Smooth muscle cell (in vitro differentiated cells): ENCODE data around the gene OR1F1. TPM values are rescaled to one million over a fixed set of nuclear protein-coding genes. Genes with fewer than 3 reads are reported as not detected.
"Not testable (repeated sequence)": the region's sequence is repeated elsewhere in the genome, so short reads cannot be mapped to it uniquely, and the experiment has no call there.

Experiments used
- DNase-seq: peaks from one replicate; lab custom pipeline; 2025; ENCODE audit not compliant: unreplicated experiment; lab: John Stamatoyannopoulos, UW
- H2AFZ ChIP-seq: fragments of 200-600 bp; sonication (generic); 2 replicates; pipeline ENCODE4 v1.6.0; 2016; ENCODE audit warnings: antibody characterized with exemption, low read depth, mild to moderate bottlenecking
- H3F3A ChIP-seq: fragments of 200-600 bp; sonication (generic); 2 replicates; pipeline ENCODE4 v1.6.0; 2017; ENCODE audit warnings: antibody characterized with exemption, low read depth
- H3K27ac ChIP-seq: fragments of 200-600 bp; sonication (generic); 2 replicates; pipeline ENCODE4 v1.5.1; 2016; ENCODE audit warnings: low read depth, mild to moderate bottlenecking
- H3K27me3 ChIP-seq: fragments of 200-600 bp; sonication (generic); 2 replicates; pipeline ENCODE4 v1.6.1; 2016; ENCODE audit warnings: low read depth, mild to moderate bottlenecking
- H3K36me3 ChIP-seq: fragments of 200-600 bp; sonication (generic); 2 replicates; pipeline ENCODE4 v1.5.1; 2016; ENCODE audit warnings: low read depth
- H3K4me1 ChIP-seq: fragments of 200-600 bp; sonication (generic); 2 replicates; pipeline ENCODE4 v1.5.1; 2016; ENCODE audit warnings: low read depth
- H3K4me2 ChIP-seq: fragments of 200-600 bp; sonication (generic); 2 replicates; pipeline ENCODE4 v1.6.0; 2016; ENCODE audit warnings: mild to moderate bottlenecking
- H3K4me3 ChIP-seq: fragments of 200-600 bp; sonication (generic); 2 replicates; pipeline ENCODE4 v1.5.1; 2016; ENCODE audit warnings: mild to moderate bottlenecking
- H3K79me2 ChIP-seq: fragments of 200-600 bp; sonication (generic); 2 replicates; pipeline ENCODE4 v1.6.0; 2016; ENCODE audit warnings: low read depth, mild to moderate bottlenecking
- H3K9ac ChIP-seq: fragments of 200-600 bp; sonication (generic); 2 replicates; pipeline ENCODE4 v1.6.0; 2016; ENCODE audit warnings: low read depth
- H3K9me3 ChIP-seq: fragments of 200-600 bp; sonication (generic); replicated peaks from 2 replicates; pipeline ENCODE4 v1.5.1; 2016; ENCODE audit warnings: low read depth
- H4K20me1 ChIP-seq: fragments of 200-600 bp; sonication (generic); 2 replicates; pipeline ENCODE4 v1.6.0; 2016; ENCODE audit warnings: low read depth
- CTCF ChIP-seq: fragments of 200-600 bp; sonication (generic); IDR thresholded peaks from 2 replicates; pipeline ENCODE4 v1.5.1; 2017; ENCODE audit warnings: borderline replicate concordance, mild to moderate bottlenecking, antibody characterized with exemption; ENCODE audit not compliant: insufficient read depth, poor library complexity, severe bottlenecking
- WGBS: methylation state at CpG from one replicate; pipeline ENCODE4 v1.1.7; 2016; ENCODE audit warnings: low lambda C conversion rate; 5-methylcytosine and 5-hydroxymethylcytosine counted together
- polyA plus RNA-seq: library from polyadenylated mRNA; unstranded; fragments of >200 nt; fragmentation: Nextera tagmentation; extraction: Ambion mirVana; gene quantifications from 2 replicates; pipeline ENCODE4 v1.2.1, GENCODE V29; 2016
- total RNA-seq: library from RNA; depleted of rRNA; stranded (reverse); fragments of >200 nt; gene quantifications from 2 replicates; pipeline ENCODE4 v1.2.3, GENCODE V29; 2014

The OR1F1 gene
- total RNA-seq (not detected in 2 replicates), polyA plus RNA-seq (not detected in 2 replicates)

- peak within 1 kb of the TSS; percentile 34 for H3K9ac ChIP-seq
- H4K20me1 ChIP-seq, result no peaks in the 10 kb centered on the region
- peak within 1 kb of the TSS; percentile 77 for H3K4me3 ChIP-seq
- H2AFZ ChIP-seq, result peak within 1 kb of the TSS; percentile 100
- H3K4me2 ChIP-seq, result peak within 1 kb of the TSS; percentile 90
- H3K4me1 ChIP-seq, result peaks cover 7% of the 10 kb centered on the region
- H3K9me3 ChIP-seq, result no peaks in the 10 kb centered on the region
- no peak within 1 kb of the TSS for H3K27ac ChIP-seq
- no peaks in the 10 kb centered on the region for H3K79me2 ChIP-seq
- WGBS, result under 1% methylated on average over 46 of the region's 51 CpGs
- no peaks in the 10 kb centered on the region for H3K36me3 ChIP-seq
- peaks cover 24% of the 10 kb centered on the region for H3K27me3 ChIP-seq
- DNase-seq, result no peak
- no peak for TF ChIP-seq CTCF
- peaks cover 5% of the 10 kb centered on the region for H3F3A ChIP-seq
Observed at GRCh38 chr16:3187798-3188674, at the start of gene OR1F1. Gene OR1F1 (plus strand): TSS chr16:3188204.

- DNase-seq, result no peak
- Histone ChIP-seq H3K27ac (no peak overlapping the region), H3K9ac (no peak overlapping the region), H3K9me3 (no peaks in the 10 kb centered on the region), H3K4me2 (no peak overlapping the region), H3K4me1 (peaks cover 5% of the 10 kb centered on the region), H3K4me3 (no peak overlapping the region), H3K79me2 (peaks cover 32% of the 10 kb centered on the region), H3K36me3 (no peaks in the 10 kb centered on the region), H2AFZ (no peak overlapping the region), H3F3A (peaks cover 4% of the 10 kb centered on the region), H4K20me1 (no peaks in the 10 kb centered on the region), H3K27me3 (no peaks in the 10 kb centered on the region)
- WGBS, result 93% methylated on average over 21 of the region's 21 CpGs
- no peak for TF ChIP-seq CTCF
Observed at GRCh38 chr16:3138342-3138741, 49.7 kb upstream of the OR1F1 start.

- WGBS, result 91% methylated on average over 14 of the region's 14 CpGs
- H3K9me3 ChIP-seq, result no peaks in the 10 kb centered on the region
Observed at GRCh38 chr16:3138823-3139426, 49.1 kb upstream of the OR1F1 start.

GRCh38 chr16:3139561-3139960 is 48.4 kb upstream of the OR1F1 start:
- H3K79me2 ChIP-seq, result peaks cover 20% of the 10 kb centered on the region
- not testable (repeated sequence) for H3K4me3 ChIP-seq, H3K4me1 ChIP-seq, DNase-seq, H3K27ac ChIP-seq, H4K20me1 ChIP-seq, H3K27me3 ChIP-seq, H3F3A ChIP-seq, H3K9me3 ChIP-seq, H3K9ac ChIP-seq, H3K36me3 ChIP-seq, H2AFZ ChIP-seq, H3K4me2 ChIP-seq
- 87% methylated on average over 9 of the region's 9 CpGs for WGBS

More at GRCh38 chr16:3138823-3139426, 49.1 kb upstream of the OR1F1 start:
- H2AFZ ChIP-seq, result no peak overlapping the region
- no peak for TF ChIP-seq CTCF
- no peak overlapping the region for H3K27ac ChIP-seq
- no peaks in the 10 kb centered on the region for H3K36me3 ChIP-seq
- no peak for DNase-seq
- H3K9ac ChIP-seq, result no peak overlapping the region
- no peak overlapping the region for H3K4me2 ChIP-seq
- H3K4me1 ChIP-seq, result peaks cover under 1% of the 10 kb centered on the region
- H4K20me1 ChIP-seq, result no peaks in the 10 kb centered on the region
- peaks cover 4% of the 10 kb centered on the region for H3F3A ChIP-seq
- no peaks in the 10 kb centered on the region for H3K27me3 ChIP-seq
- H3K79me2 ChIP-seq, result peaks cover 26% of the 10 kb centered on the region
- no peak overlapping the region for H3K4me3 ChIP-seq
